ENCODE results near the gene COX18.

- TF ChIP-seq CTCF (IDR thresholded peaks at IDR 0.05) (no peak), POLR2A (IDR thresholded peaks at IDR 0.05) (no peak)
Observed at GRCh38 chr4:73018595-73018994, 50.9 kb downstream of the COX18 start.

Data from uterus (tissue), 2 donors.